Measurements from ENCODE around the gene PRSS8.
"Not testable (repeated sequence)": the region's sequence is repeated elsewhere in the genome, so short reads cannot be mapped to it uniquely, and the experiment has no call there.

The PRSS8 gene

GRCh38 chr16:31109622-31110021 is 25.9 kb downstream of the PRSS8 start:
- intact Hi-C loops (cut with DNase I) = loop anchor here (5.0 to 10.0 kb wide), 2 partner anchors 33 to 345 kb away; partner anchors contain the start of gene ARMC5

GRCh38 chr16:31108794-31109558 is 26.6 kb downstream of the PRSS8 start:
- DNase-seq = no peak
- intact Hi-C loops (cut with DNase I) = loop anchor here (5.0 kb wide), 1 partner anchor 33 kb away; no protein-coding TSS in a partner anchor

More at GRCh38 chr16:31109622-31110021, 25.9 kb downstream of the PRSS8 start:
- DNase-seq = no peak

- intact Hi-C loops (cut with DNase I) = loop anchor here (5.0 kb wide), 1 partner anchor 34 kb away; no protein-coding TSS in a partner anchor
- peak; percentile 66 to 97 (median 77) for DNase-seq
Measured at GRCh38 chr16:31108035-31108793, 27.3 kb downstream of the PRSS8 start, which contains the start of gene BCKDK. Gene BCKDK (plus strand): TSS chr16:31108386. CDS start chr16:31109224, 838 bp downstream.

GRCh38 chr16:31107465-31107867 is 28.1 kb downstream of the PRSS8 start:
- intact Hi-C loops (cut with DNase I) = loop anchor here (5.0 kb wide), 1 partner anchor 35 kb away; no protein-coding TSS in a partner anchor
- peak in 1 of 10 donors; percentile 78 for DNase-seq

- intact Hi-C loops (cut with DNase I) = loop anchor here (5.0 kb wide), 1 partner anchor 36 kb away; no protein-coding TSS in a partner anchor
Measured at GRCh38 chr16:31106509-31107464, 28.7 kb downstream of the PRSS8 start.

GRCh38 chr16:31105677-31106213 is 29.8 kb downstream of the PRSS8 start:
- intact Hi-C loops (cut with DNase I) = loop anchor here (5.0 kb wide), 1 partner anchor 37 kb away; no protein-coding TSS in a partner anchor
- DNase-seq = peak; percentile 67 to 96 (median 82)

More at GRCh38 chr16:31106509-31107464, 28.7 kb downstream of the PRSS8 start:
- peak in 2 of 10 donors; percentile 9 to 40 for DNase-seq

- intact Hi-C loops (cut with DNase I); DNase-seq: not testable (repeated sequence)
Measured at GRCh38 chr16:31100876-31101641, 34.5 kb downstream of the PRSS8 start.

- no peak for DNase-seq
- intact Hi-C loops (cut with DNase I) = loop anchor here (5.0 kb wide), 1 partner anchor 113 kb away; the partner anchor contains the start of gene HSD3B7
Measured at GRCh38 chr16:31099860-31100638, 35.5 kb downstream of the PRSS8 start.

- DNase-seq = peak; percentile 90 to 99 (median 94)
- intact Hi-C loops (cut with DNase I) = loop anchor here (1.0 to 5.0 kb wide), 2 partner anchors 48 to 107 kb away; partner anchors contain the start of gene HSD3B7
Measured at GRCh38 chr16:31094424-31095120, 41.0 kb downstream of the PRSS8 start, which contains the start of gene VKORC1. Gene VKORC1 (minus strand): TSS chr16:31094797. CDS start chr16:31094729, 68 bp downstream.

- peak in 1 of 10 donors; percentile 81 for DNase-seq
- intact Hi-C loops (cut with DNase I) = loop anchor here (1.0 kb wide), 1 partner anchor 48 kb away; no protein-coding TSS in a partner anchor
Measured at GRCh38 chr16:31094088-31094423, 41.5 kb downstream of the PRSS8 start.

GRCh38 chr16:31093132-31093703 is 42.3 kb downstream of the PRSS8 start:
- intact Hi-C loops (cut with DNase I) = no loop called here
- peak in 4 of 10 donors; percentile 32 to 76 (median 51) for DNase-seq

- peak in 2 of 10 donors; percentile 53 to 87 for DNase-seq
- intact Hi-C loops (cut with DNase I) = no loop called here
Measured at GRCh38 chr16:31092330-31092729, 43.2 kb downstream of the PRSS8 start.

- intact Hi-C loops (cut with DNase I) = no loop called here
Measured at GRCh38 chr16:31090540-31090939, 45.0 kb downstream of the PRSS8 start.

GRCh38 chr16:31089199-31089598 is 46.3 kb downstream of the PRSS8 start:
- peak in 1 of 10 donors; percentile 47 for DNase-seq
- intact Hi-C loops (cut with DNase I) = no loop called here

More at GRCh38 chr16:31090540-31090939, 45.0 kb downstream of the PRSS8 start:
- peak in 1 of 10 donors; percentile 35 for DNase-seq

- DNase-seq = peak in 1 of 10 donors; percentile 52
- intact Hi-C loops (cut with DNase I) = no loop called here
Measured at GRCh38 chr16:31088459-31089183, 46.9 kb downstream of the PRSS8 start, which contains the start of gene PRSS53. Gene PRSS53 (minus strand): TSS chr16:31088943. CDS start chr16:31088809, 134 bp downstream.

- intact Hi-C loops (cut with DNase I) = no loop called here
- peak in 1 of 10 donors; percentile 21 for DNase-seq
Measured at GRCh38 chr16:31087971-31088370, 47.6 kb downstream of the PRSS8 start.
